Stimulated activated CD8-positive, alpha-beta memory T cell treated with anti-CD3 and anti-CD28 coated beads, Interleukin-2, amount 100 ng/mL, for 1 hour (primary cell): ENCODE data around the gene ZNF81.
"Not testable (repeated sequence)": the region's sequence is repeated elsewhere in the genome, so short reads cannot be mapped to it uniquely, and the experiment has no call there.

Experiments
- DNase-seq, 2 donors: peaks; one replicate each; pipeline ENCODE4 v3.0.0-alpha.2; 2020; ENCODE audit warnings: low read depth in 2 of 2

ZNF81 gene

GRCh38 chrX:47836164-47837072, at the start of gene ZNF81:
Gene ZNF81 (plus strand): TSS chrX:47836902. CDS start chrX:47846268, 9,366 bp downstream.
- DNase-seq, result peak; percentile 80 to 85

DNA sequence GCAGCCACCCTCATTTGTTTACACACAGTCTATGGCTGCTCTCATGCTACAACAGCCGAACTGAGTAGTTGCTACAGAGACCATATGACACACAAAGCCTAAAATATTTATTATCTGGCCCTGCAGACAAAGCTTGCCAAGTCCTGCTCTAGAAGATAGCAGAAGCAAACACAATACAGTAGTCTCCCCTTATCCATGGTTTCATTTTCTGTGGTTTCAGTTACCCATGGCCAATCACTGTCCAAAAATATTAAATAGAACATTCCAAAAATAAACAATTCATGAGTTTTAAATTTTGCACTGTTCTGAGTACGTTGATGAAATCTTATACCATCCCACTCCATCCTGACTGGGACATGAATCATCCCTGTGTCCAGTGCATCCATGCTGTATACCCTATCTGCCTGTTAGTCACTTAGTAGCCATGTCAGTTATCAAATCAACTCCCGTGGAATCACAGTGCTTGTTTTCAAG, 40.2 kb upstream of the ZNF81 start:
- DNase-seq, result no peak

GRCh38 chrX:47797084-47797483, 39.6 kb upstream of the ZNF81 start:
- DNase-seq, result no peak

DNA sequence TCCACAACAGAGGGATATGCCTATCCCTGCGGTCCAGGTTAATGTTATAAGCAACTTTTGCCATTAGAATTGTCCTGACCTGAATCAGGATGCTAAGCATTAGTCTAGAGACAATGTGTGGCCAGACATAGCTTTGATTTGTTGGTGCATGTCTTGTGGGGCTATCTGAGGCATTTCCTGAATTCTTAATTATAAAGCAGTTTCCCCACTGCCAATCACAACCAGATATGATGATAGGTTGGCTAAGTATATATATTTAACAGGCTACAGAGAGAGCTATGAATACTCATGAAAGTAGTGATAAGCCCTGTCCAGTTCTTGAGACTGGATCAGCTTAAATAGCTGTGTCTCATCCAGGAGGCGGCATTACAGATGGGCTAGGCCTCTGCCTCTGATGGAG, 37.8 kb upstream of the ZNF81 start:
- no peak for DNase-seq

- DNase-seq, result no peak
Measured at GRCh38 chrX:47802589-47802988, 34.1 kb upstream of the ZNF81 start.

- not testable (repeated sequence) for DNase-seq
Measured at GRCh38 chrX:47803103-47803502, 33.6 kb upstream of the ZNF81 start.

DNA sequence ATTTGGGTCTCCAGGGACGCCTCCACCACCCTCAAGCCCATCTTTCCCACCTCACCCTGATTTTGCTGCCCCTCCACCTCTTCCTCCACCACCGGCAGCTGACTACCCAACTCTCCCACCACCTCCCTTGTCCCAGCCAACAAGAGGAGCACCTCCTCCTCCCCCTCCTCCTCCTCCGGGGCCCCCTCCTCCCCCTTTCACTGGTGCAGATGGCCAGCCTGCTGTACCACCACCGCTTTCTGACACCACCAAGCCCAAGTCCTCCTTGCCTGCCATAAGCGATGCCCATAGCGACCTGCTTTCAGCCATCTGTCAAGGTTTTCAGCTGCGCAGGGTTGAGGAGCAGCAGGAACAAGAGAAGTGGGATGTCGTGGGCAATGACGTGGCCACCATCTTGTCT, 32.4 kb upstream of the ZNF81 start:
- no peak for DNase-seq

DNA sequence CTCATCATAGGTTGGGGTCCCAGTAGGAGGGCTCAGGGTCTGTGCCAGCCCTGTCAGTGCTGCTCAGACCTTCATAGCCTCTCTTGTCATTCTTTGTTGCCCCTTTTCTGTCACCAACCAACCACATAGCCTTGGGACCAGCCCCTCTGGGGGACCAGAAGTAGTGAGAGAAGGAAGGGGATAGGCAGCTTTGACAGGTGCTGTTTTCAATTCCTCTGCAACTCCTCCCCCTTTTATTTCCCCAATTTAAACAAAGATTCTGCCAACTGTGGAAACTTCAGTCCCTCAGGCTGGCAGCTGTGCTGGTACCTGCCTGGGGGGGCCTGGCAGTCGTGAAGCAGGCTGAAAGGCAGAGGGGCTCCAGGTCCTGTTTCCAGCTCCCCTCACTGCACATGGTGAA, 30.9 kb upstream of the ZNF81 start:
- not testable (repeated sequence) for DNase-seq

DNA sequence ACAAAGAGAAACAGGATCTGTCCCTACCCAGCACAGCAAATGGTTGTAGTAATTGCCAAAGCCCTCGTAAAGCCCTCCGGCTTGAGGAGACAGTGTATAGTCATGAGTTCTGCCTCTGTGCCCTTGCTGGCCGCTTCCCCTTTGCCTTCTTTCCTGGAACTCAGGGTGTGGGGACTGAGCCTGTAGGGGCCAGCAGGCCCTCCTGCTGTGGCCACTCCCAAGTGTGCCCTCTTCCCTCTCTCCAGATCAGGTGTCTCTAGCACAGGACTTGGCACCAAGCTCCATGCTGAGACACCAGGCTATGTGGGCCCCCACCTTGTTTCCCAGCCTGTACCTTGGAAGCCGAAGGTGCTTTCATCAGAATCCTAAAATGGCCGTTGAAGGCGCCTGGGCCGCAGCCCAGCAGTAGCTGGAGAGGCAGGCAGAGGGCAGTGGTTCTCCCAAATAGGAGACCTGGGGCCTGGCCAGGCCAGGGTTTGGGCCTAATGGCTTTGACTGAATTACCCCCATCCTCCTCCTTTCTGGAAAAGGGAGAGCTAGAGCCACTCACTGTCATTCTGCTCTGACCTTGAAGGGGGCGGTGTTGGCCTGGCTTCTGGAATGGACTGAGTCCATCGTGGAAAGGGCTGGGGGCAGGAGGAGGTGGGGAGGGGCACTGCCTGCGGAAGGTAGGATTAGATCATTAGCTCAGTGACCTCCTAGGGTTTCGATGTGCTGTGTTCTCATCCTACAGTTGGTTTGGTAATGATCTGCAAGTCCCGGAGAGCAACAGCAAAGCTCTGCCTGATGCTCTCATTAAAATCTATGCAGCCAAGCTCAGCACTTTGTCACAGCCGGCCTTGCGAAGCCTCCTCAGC, 30.1 kb upstream of the ZNF81 start:
- DNase-seq, result not testable (repeated sequence)

GRCh38 chrX:47807272-47807538, 29.5 kb upstream of the ZNF81 start:
- not testable (repeated sequence) for DNase-seq

GRCh38 chrX:47807548-47807947, 29.2 kb upstream of the ZNF81 start:
- DNase-seq, result no peak

GRCh38 chrX:47808904-47809788, 27.6 kb upstream of the ZNF81 start:
- no peak for DNase-seq

DNA sequence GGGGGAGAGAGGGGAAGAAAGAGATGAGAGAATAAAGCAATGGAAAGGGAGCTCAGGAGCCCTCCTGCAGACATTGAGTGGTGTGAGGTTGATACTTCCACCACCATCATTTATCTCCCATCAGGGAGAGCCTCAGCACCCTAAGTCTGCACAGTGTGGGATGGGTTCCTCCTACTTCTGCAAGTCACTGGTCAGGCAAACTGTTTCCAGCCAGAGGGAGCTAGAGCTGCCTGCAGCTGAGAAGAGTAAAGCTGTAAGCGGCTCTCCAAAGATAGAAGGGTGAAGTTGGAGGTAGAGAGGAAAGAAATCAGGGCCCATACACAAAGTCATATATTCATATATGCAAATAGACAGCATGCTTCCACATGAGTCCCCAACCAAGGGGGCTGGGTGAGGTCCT, 21.9 kb upstream of the ZNF81 start:
- DNase-seq, result no peak

GRCh38 chrX:47815901-47816845, 20.5 kb upstream of the ZNF81 start:
- no peak for DNase-seq

- no peak for DNase-seq
Measured at GRCh38 chrX:47817421-47817820, 19.3 kb upstream of the ZNF81 start.

- DNase-seq, result no peak
Measured at GRCh38 chrX:47817897-47818296, 18.8 kb upstream of the ZNF81 start.

- DNase-seq, result no peak
Measured at GRCh38 chrX:47828984-47829383, 7.7 kb upstream of the ZNF81 start.

- DNase-seq, result peak; percentile 9 to 35
Measured at GRCh38 chrX:47831788-47832187, 4.9 kb upstream of the ZNF81 start.

DNA sequence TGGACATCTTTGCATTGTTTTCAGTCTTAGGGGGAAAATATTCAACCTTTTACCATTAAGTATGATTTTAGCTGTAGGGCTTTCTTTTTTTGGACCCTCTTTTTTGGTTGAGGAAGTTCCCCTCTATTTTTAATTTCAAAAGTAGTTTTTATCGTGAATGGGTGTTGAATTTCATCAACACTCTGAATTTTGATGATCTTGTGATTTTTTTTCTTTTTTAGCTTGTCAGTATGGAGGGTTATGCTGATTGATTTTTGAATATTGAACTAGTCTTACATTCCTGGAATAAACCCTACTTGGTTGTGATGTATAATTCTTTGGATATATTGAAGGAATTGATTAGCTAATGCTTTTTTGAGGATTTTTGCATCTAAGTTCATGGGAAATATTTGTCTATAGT, 1.7 kb downstream of the ZNF81 start:
- DNase-seq, result no peak

DNA sequence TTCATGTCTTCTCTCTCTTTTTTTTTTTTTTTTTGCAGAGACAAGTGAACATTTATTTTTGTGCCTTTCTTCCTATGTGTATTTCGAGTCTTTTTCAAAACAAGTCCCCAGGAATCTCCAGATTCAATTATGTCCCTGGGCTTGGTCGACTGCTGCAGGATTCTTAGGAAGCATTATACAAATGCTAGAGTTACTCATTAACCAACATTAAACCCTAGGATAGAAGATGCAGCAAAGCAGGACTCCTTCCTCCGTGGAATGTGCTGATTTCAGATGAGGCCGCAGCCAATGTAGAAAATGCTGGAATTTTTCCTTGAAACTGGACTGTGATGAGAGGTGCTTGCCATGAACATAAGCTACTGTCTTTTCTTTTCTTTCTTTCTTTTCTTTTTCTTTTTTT, 3.4 kb downstream of the ZNF81 start:
- no peak for DNase-seq

DNA sequence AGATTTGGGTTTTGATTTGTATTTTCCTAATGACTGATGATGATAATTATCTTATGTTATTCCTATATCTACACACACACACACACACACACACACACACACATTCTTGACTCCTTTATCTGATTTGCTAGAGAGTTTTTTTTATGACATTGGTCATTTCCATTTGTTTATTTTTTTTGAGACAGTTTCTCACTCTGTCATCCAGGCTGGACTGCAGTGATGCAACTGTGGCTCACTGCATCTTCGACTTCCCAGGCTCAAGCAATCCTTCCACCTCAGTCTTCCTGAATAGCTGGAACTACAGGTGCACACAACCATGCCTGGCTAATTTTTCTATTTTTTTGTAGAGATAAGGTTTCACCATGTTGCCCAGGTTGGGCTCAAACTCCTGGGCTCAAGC, 6.7 kb downstream of the ZNF81 start:
- no peak for DNase-seq
